OCI-LY1 (cell line): ENCODE measurements around the gene TPM2.

Experiments
- EZH2 ChIP-seq: fragments of 200-600 bp; sonication (generic), shearing (Covaris generic); IDR thresholded peaks from 2 replicates; pipeline ENCODE4 v1.8.0; 2017; ENCODE audit warnings: borderline replicate concordance, mixed run types, mild to moderate bottlenecking, antibody characterized with exemption, low read length, moderate library complexity, mixed read lengths
- TF ChIP-seq, protein P1 (sequence below): fragments of 200-600 bp; sonication (generic), shearing (Covaris generic); IDR thresholded peaks from 2 replicates; pipeline ENCODE4 v1.5.1; 2017; ENCODE audit warnings: mild to moderate bottlenecking, antibody characterized with exemption, low read length, moderate library complexity, mixed read lengths

DNA sequence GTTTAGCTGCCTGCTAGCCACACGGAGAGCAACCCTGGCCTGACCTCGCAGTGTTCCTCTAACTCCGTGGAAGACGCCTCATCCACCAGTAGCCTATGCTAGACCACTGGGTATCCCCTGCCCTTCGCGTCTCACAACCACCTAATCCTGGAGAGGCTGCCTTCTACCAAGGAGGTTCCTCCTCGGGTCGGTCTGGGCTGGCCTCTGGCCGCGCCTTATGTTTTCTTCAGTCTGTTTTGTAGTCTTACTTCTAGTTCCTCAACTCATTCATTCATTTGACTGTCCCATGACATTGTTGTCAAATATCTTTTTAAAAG, 1.6 kb upstream of the TPM2 start:
- TF ChIP-seq, protein P1, sequence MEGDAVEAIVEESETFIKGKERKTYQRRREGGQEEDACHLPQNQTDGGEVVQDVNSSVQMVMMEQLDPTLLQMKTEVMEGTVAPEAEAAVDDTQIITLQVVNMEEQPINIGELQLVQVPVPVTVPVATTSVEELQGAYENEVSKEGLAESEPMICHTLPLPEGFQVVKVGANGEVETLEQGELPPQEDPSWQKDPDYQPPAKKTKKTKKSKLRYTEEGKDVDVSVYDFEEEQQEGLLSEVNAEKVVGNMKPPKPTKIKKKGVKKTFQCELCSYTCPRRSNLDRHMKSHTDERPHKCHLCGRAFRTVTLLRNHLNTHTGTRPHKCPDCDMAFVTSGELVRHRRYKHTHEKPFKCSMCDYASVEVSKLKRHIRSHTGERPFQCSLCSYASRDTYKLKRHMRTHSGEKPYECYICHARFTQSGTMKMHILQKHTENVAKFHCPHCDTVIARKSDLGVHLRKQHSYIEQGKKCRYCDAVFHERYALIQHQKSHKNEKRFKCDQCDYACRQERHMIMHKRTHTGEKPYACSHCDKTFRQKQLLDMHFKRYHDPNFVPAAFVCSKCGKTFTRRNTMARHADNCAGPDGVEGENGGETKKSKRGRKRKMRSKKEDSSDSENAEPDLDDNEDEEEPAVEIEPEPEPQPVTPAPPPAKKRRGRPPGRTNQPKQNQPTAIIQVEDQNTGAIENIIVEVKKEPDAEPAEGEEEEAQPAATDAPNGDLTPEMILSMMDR: no peak
- TF ChIP-seq EZH2: no peak
